NCI-H1092 treated with DMSO at 0.1 percent for 48 hours (cell line): Measurements from ENCODE around the gene AP2A2.
"Not testable (repeated sequence)": the region's sequence is repeated elsewhere in the genome, so short reads cannot be mapped to it uniquely, and the experiment has no call there.

Source experiments
- DNase-seq: peaks from one replicate; lab custom pipeline; 2025; lab: John Stamatoyannopoulos, UW

AP2A2 gene

GRCh38 chr11:954392-955153 is 28.9 kb downstream of the AP2A2 start:
- DNase-seq: no peak

- DNase-seq: no peak
Observed at GRCh38 chr11:955154-956063, 29.7 kb downstream of the AP2A2 start.

GRCh38 chr11:957212-957920 is 31.7 kb downstream of the AP2A2 start:
- DNase-seq: no peak

GRCh38 chr11:958101-958500 is 32.4 kb downstream of the AP2A2 start:
- no peak for DNase-seq

GRCh38 chr11:959027-959426 is 33.4 kb downstream of the AP2A2 start:
- no peak for DNase-seq

- no peak for DNase-seq
Observed at GRCh38 chr11:959608-960007, 33.9 kb downstream of the AP2A2 start.

GRCh38 chr11:961310-961920 is 35.7 kb downstream of the AP2A2 start:
- DNase-seq: not testable (repeated sequence)

GRCh38 chr11:961921-962320 is 36.3 kb downstream of the AP2A2 start:
- no peak for DNase-seq

- no peak for DNase-seq
Observed at GRCh38 chr11:962688-963087, 37.0 kb downstream of the AP2A2 start.

GRCh38 chr11:963852-964251 is 38.2 kb downstream of the AP2A2 start:
- DNase-seq: no peak

- no peak for DNase-seq
Observed at GRCh38 chr11:965206-965775, 39.6 kb downstream of the AP2A2 start.

- DNase-seq: no peak
Observed at GRCh38 chr11:967995-968751, 42.5 kb downstream of the AP2A2 start.

GRCh38 chr11:968822-969221 is 43.2 kb downstream of the AP2A2 start:
- no peak for DNase-seq

- no peak for DNase-seq
Observed at GRCh38 chr11:969651-970205, 44.1 kb downstream of the AP2A2 start.

GRCh38 chr11:970319-970871 is 44.7 kb downstream of the AP2A2 start:
- no peak for DNase-seq

GRCh38 chr11:971092-971690 is 45.5 kb downstream of the AP2A2 start:
- DNase-seq: no peak

- no peak for DNase-seq
Observed at GRCh38 chr11:971731-972365, 46.2 kb downstream of the AP2A2 start.

- DNase-seq: no peak
Observed at GRCh38 chr11:972523-973211, 47.0 kb downstream of the AP2A2 start.

- no peak for DNase-seq
Observed at GRCh38 chr11:973237-973636, 47.6 kb downstream of the AP2A2 start.
